HepG2 (cell line): ENCODE results near the gene PTPRB. TPM values are rescaled to one million over a fixed set of nuclear protein-coding genes. Genes with fewer than 3 reads are reported as not detected.

Experiments used
- ATAC-seq: fragments of 200-7000 bp; cut with Tn5 transposase; 3 replicates; pipeline ENCODE4 v1.9.1; 2020; ENCODE audit warnings: mild to moderate bottlenecking, moderate library complexity
- BruUV-seq: library from RNA; stranded (reverse); fragments of 400-500 nt; replicated peaks from 2 replicates; lab custom pipeline; 2021; lab: Mats Ljungman, UMichigan
- CTCF ChIA-PET: fragments of 300-600 bp; formaldehyde crosslinking; extraction: SDS; loops from one replicate; lab custom pipeline; 2021; ENCODE audit warnings: low total read pairs, inconsistent platforms, low intra/inter-chr PET ratio; lab: Yijun Ruan, JAX
- POLR2A ChIA-PET: fragments of 350-600 bp; sonication (Branson Sonifier 250); formaldehyde crosslinking; loops from one replicate; lab custom pipeline; 2020; ENCODE audit warnings: antibody characterized with exemption, inconsistent platforms; lab: Yijun Ruan, JAX
- DNase-seq: peaks from one replicate; pipeline ENCODE4 v3.0.0-alpha.2; 2015; ENCODE audit warnings: low spot score
- FAIRE-seq: peaks from 3 replicates; lab custom pipeline; 2011; peaks lifted over from hg19 to GRCh38; lab: Jason Lieb, UNC
- H2AFZ ChIP-seq: one replicate; pipeline ENCODE4 v1.6.1; 2011; ENCODE audit warnings: low read length, inconsistent platforms
- H3K27ac ChIP-seq: fragments of 300-600 bp; 3 replicates; pipeline ENCODE4 v1.8.0; 2011; ENCODE audit warnings: mixed run types, mild to moderate bottlenecking, mixed read lengths, low read length, inconsistent platforms; ENCODE audit not compliant: insufficient read depth; ENCODE audit errors: extremely low read length
- H3K27me3 ChIP-seq, 2 experiments: fragments of 200-600 bp in 1 of 2; 2 replicates in 1 of 2; 3 replicates in 1 of 2; pipeline versions ENCODE4 v1.6.0 to v1.8.0; 2011; ENCODE audit warnings: low read length in 2 of 2, mild to moderate bottlenecking in 2 of 2, moderate library complexity in 2 of 2, inconsistent platforms in 1 of 2; ENCODE audit not compliant: insufficient read depth in 2 of 2, control insufficient read depth in 1 of 2
- H3K36me3 ChIP-seq, 2 experiments: fragments of 200-600 bp in 1 of 2; replicated peaks in 1 of 2; 2 replicates in 1 of 2; 3 replicates in 1 of 2; pipeline versions ENCODE4 v1.5.1 to v1.8.0; 2011; ENCODE audit warnings: low read length in 2 of 2, inconsistent platforms in 1 of 2; ENCODE audit not compliant: insufficient read depth in 2 of 2, control insufficient read depth in 1 of 2
- H3K4me1 ChIP-seq: 2 replicates; pipeline ENCODE4 v1.5.1; 2012; ENCODE audit warnings: low read length, inconsistent platforms; ENCODE audit not compliant: insufficient read depth
- H3K4me2 ChIP-seq: 2 replicates; pipeline ENCODE4 v1.6.0; 2011; ENCODE audit warnings: low read depth, low read length, inconsistent platforms
- H3K4me3 ChIP-seq, 3 experiments: fragments of 200-600 bp in 1 of 3; sonication (generic), shearing (Covaris generic) in 1 of 3; replicated peaks in 1 of 3; 2 replicates each; pipeline ENCODE4 v1.5.1; 2011 to 2016; ENCODE audit warnings: low read length in 3 of 3, inconsistent platforms in 2 of 3, low read depth in 2 of 3, mild to moderate bottlenecking in 2 of 3, control low read depth in 1 of 3, mixed read lengths in 1 of 3; ENCODE audit not compliant: insufficient read depth in 1 of 3
- H3K79me2 ChIP-seq: one replicate; pipeline ENCODE4 v1.6.1; 2011; ENCODE audit warnings: low read length, inconsistent platforms; ENCODE audit not compliant: insufficient read depth
- H3K9ac ChIP-seq: 2 replicates; pipeline ENCODE4 v1.6.0; 2011; ENCODE audit warnings: mild to moderate bottlenecking, low read depth, low read length, inconsistent platforms; ENCODE audit not compliant: insufficient read depth
- H3K9me3 ChIP-seq: 2 replicates; pipeline ENCODE4 v1.5.1; 2012; ENCODE audit warnings: mild to moderate bottlenecking, low read length
- H4K20me1 ChIP-seq: 2 replicates; pipeline ENCODE4 v1.6.0; 2011; ENCODE audit warnings: inconsistent platforms, mild to moderate bottlenecking, low read length, moderate library complexity; ENCODE audit not compliant: insufficient read depth
- HNRNPL ChIP-seq: fragments of 200-400 bp; formaldehyde crosslinking; IDR thresholded peaks from 2 replicates; pipeline ENCODE4 v1.6.1; 2017; ENCODE audit warnings: mild to moderate bottlenecking, low read depth, low read length
- ISX ChIP-seq: sonication (generic); formaldehyde crosslinking; conservative IDR thresholded peaks from 2 replicates; pipeline ENCODE4 v1.5.0; 2020; ENCODE audit warnings: missing genetic modification reagents
- ZFP36L1 ChIP-seq: sonication (generic); formaldehyde crosslinking; IDR thresholded peaks from 2 replicates; pipeline ENCODE4 v1.8.0; 2022; ENCODE audit warnings: mild to moderate bottlenecking, missing genetic modification reagents, moderate library complexity
- ZKSCAN8 ChIP-seq: IDR thresholded peaks from 2 replicates; pipeline ENCODE4 v1.6.1; 2016; ENCODE audit warnings: borderline replicate concordance, missing genetic modification reagents, missing compliant biosample characterization
- ZNF276 ChIP-seq: sonication (generic); formaldehyde crosslinking; IDR thresholded peaks from 2 replicates; pipeline ENCODE4 v1.4.0; 2020; ENCODE audit warnings: mild to moderate bottlenecking, low read depth, missing genetic modification reagents
- ZNF513 ChIP-seq: sonication (generic); formaldehyde crosslinking; conservative IDR thresholded peaks from 2 replicates; pipeline ENCODE4 v1.5.0; 2020; ENCODE audit warnings: missing genetic modification reagents
- whole genome bisulfite sequencing: methylation state at CpG from one replicate; pipeline ENCODE4 v1.1.6; 2017; ENCODE audit warnings: low lambda C conversion rate; 5-methylcytosine and 5-hydroxymethylcytosine counted together
- in situ Hi-C: cut with HindIII; loops from 2 replicates; pipeline ENCODE4 v1.10.0; 2017; ENCODE audit warnings: low pct_unique_long_range_greater_than_20kb; ENCODE audit not compliant: extremely low pct_ligation_motif_present
- intact Hi-C: fragments of 100-400 bp; cut with micrococcal nuclease; formaldehyde crosslinking; loops from one replicate; pipeline ENCODE4 v1.10.0; 2022; ENCODE audit not compliant: unreplicated experiment
- polyA plus RNA-seq, 8 experiments: library from polyadenylated mRNA; depleted of rRNA in 3 of 8; stranded (reverse) in 7 of 8; unstranded in 1 of 8; fragments of >200 nt; fragmentation: Illumina TruSeq in 4 of 8; extraction: Trizol in 4 of 8; gene quantifications; 2 replicates each; pipeline versions ENCODE4 v1.2.1 to v1.2.3, GENCODE V29; 2011 to 2016; ENCODE audit warnings: low read depth in 4 of 8, missing spikeins in 1 of 8, mixed read lengths in 1 of 8; ENCODE audit not compliant: insufficient read depth in 1 of 8
- total RNA-seq, 5 experiments: library from RNA; depleted of rRNA; stranded (reverse); fragments of >200 nt; fragmentation: Illumina TruSeq; extraction: Trizol; gene quantifications; 2 replicates each; pipeline ENCODE4 v1.2.3, GENCODE V29; 2016; ENCODE audit warnings: low read depth in 1 of 5

Gene PTPRB
- total and polyA plus RNA-seq, 2 of the 13 experiments (the other 11 are each of a cell fraction or from before 2014, with no cell fraction given): 0.02 to 0.07 TPM

- no peak overlapping the region for H2AFZ ChIP-seq
Observed at GRCh38 chr12:70468741-70469140, 168.5 kb downstream of the PTPRB start.

More at GRCh38 chr12:70468741-70469140, 168.5 kb downstream of the PTPRB start:
- peak overlapping the region; percentile 58; the same call in 1 of the 2 replicates for H3K9ac ChIP-seq
- CTCF ChIA-PET: no interaction called here
- FAIRE-seq (no peak), DNase-seq (no peak), ATAC-seq (peak; percentile 25; the same call in 2 of the 3 replicates)
- peak overlapping the region; percentile 47 for H3K4me2 ChIP-seq
- no peaks in the 10 kb centered on the region for H3K36me3 ChIP-seq
- 70% methylated on average over 3 of the region's 3 CpGs for whole genome bisulfite sequencing
- no peaks in the 10 kb centered on the region for H3K27me3 ChIP-seq
- no peak overlapping the region for H3K27ac ChIP-seq
- intact Hi-C loops (no loop called here), in situ Hi-C loops (no loop called here)
- TF ChIP-seq HNRNPL: no peak
- TF ChIP-seq ZFP36L1: no peak
- TF ChIP-seq ZNF513: no peak
- TF ChIP-seq ISX (CRISPR knock-in tag): no peak
- TF ChIP-seq ZNF276 (CRISPR knock-in tag): no peak
- no peak for TF ChIP-seq ZKSCAN8 (CRISPR knock-in tag)
- peak overlapping the region; percentile 64 to 70 (median 70); a peak in 4 of 6 replicates for H3K4me3 ChIP-seq
- 0 out of 2 replicates have a peak, but pooled peaks cover 8% of the 10 kb centered on the region for H3K4me1 ChIP-seq
- POLR2A ChIA-PET: no interaction called here
- no TSS peak for BruUV-seq
- H3K9me3 ChIP-seq: peaks cover 12% of the 10 kb centered on the region
- no peaks in the 10 kb centered on the region for H3K79me2 ChIP-seq
- no peaks in the 10 kb centered on the region for H4K20me1 ChIP-seq
